SK-N-DZ (cell line): ENCODE results near the gene STOX2. TPM values are rescaled to one million over a fixed set of nuclear protein-coding genes. Genes with fewer than 3 reads are reported as not detected.

ENCODE experiments used
- DNase-seq: peaks from one replicate; pipeline ENCODE4 v3.0.0-alpha.2; 2015; ENCODE audit warnings: low spot score
- polyA plus RNA-seq, 2 experiments: library from polyadenylated mRNA; depleted of rRNA; stranded (reverse); fragments of >200 nt; gene quantifications; 2 replicates each; pipeline ENCODE4 v1.2.3, GENCODE V29; 2014

The STOX2 gene, protein sequence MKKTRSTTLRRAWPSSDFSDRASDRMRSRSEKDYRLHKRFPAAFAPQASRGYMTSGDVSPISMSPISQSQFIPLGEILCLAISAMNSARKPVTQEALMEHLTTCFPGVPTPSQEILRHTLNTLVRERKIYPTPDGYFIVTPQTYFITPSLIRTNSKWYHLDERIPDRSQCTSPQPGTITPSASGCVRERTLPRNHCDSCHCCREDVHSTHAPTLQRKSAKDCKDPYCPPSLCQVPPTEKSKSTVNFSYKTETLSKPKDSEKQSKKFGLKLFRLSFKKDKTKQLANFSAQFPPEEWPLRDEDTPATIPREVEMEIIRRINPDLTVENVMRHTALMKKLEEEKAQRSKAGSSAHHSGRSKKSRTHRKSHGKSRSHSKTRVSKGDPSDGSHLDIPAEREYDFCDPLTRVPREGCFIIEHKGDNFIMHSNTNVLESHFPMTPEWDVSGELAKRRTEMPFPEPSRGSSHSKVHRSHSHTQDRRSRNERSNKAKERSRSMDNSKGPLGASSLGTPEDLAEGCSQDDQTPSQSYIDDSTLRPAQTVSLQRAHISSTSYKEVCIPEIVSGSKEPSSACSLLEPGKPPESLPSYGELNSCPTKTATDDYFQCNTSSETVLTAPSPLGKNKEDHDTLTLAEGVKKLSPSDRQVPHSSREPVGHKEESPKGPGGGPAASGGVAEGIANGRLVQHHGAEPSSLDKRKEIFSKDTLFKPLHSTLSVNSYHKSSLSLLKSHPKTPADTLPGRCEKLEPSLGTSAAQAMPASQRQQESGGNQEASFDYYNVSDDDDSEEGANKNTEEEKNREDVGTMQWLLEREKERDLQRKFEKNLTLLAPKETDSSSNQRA (N-terminal part only)
- 4.5 and 5.4 TPM in 2 replicates for polyA plus RNA-seq (2014; cell fraction: cytosol; rRNA removed)
- polyA plus RNA-seq (2014; cell fraction: nucleus; rRNA removed): 4.5 and 8.0 TPM in 2 replicates

GRCh38 chr4:183905081-183905592 is at the start of gene STOX2:
Gene STOX2, plus strand, starts transcription at chr4:183905307. Its CDS starts 1,484 bp downstream, at chr4:183906791.
- DNase-seq: peak; percentile 89

- DNase-seq: no peak
Measured at GRCh38 chr4:183855323-183856190, 49.5 kb upstream of the STOX2 start.

DNA sequence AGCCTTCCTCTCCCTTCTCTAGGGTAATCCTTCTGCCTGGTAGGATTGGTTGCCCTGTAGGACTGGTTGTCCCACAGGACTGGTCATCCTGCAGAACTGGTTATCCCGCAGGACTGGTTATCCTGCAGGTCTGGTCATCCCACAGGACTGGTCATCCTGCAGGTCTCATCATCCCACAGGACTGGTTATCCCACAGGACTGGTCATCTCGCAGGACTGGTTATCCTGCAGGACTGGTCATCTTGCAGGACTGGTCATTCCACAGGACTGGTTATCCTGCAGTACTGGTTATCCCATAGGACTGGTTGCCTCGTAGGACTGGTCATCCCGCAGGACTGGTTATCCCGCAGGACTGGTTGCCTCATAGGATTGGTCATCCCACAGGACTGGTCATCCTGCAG is 48.1 kb upstream of the STOX2 start:
- DNase-seq: no peak

GRCh38 chr4:183858011-183858615 is 47.0 kb upstream of the STOX2 start:
- DNase-seq: no peak

DNA sequence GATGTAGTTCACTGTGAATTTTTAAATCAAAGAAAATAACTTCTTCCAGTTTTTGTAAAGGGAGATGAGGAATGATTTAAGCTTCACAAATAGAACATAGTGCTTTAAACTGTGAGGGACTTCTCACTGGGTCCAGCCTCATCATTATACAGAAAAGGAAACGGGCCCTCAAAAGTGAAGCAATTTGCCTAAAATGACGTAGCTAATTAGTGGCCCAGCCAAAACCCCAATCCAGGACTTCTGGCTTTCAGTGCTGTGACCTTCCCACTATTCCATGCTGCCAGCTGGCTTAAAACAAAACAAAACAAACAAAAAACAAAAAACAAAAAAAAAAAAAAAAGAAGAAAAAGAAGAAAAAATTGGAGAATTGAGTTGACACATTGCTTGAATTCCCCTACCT is 45.0 kb upstream of the STOX2 start:
- DNase-seq: no peak

GRCh38 chr4:183860731-183861130 is 44.4 kb upstream of the STOX2 start:
- DNase-seq: no peak

DNA sequence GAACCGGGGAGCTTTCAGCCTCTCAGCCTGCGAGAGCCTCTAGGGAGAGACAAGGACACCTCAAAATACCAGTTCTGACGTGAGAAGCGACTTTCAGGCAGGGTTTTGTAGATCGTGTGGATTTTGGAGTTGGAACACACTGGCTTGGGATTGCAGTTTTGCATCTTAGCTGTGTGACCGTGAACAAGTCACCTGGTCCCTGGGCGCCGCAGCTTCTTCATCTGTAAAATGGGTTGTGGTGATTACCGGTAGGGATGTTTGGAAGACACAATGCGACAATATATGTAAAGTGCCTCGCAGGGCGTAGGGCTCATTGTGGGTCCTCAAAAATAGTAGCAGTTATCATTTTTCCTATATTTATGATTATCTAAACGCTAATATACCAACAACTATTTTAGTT is 43.7 kb upstream of the STOX2 start:
- DNase-seq: no peak

GRCh38 chr4:183863155-183863825 is 41.8 kb upstream of the STOX2 start:
- DNase-seq: no peak

DNA sequence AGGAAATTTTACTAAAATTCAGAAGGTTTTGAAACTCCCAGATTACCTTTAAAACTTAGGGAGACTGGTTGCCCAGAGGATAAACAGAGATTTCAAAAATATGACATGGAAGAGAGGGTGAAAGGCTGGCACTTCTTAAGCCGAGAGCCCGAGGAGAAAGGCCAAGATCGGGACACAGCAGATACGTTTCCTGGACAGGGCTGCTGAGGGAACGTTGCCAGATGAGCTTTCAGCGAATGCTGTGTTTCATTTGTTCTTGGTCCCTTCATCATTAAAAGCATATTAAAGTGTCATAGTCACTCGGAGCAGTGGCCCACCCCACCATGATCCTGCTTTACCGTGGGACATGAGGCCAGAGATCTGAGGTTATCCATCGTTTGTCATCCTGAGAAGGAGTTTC is 37.9 kb upstream of the STOX2 start:
- no peak for DNase-seq

GRCh38 chr4:183870997-183871396 is 34.1 kb upstream of the STOX2 start:
- DNase-seq: no peak

GRCh38 chr4:183871581-183871980 is 33.5 kb upstream of the STOX2 start:
- DNase-seq: no peak

DNA sequence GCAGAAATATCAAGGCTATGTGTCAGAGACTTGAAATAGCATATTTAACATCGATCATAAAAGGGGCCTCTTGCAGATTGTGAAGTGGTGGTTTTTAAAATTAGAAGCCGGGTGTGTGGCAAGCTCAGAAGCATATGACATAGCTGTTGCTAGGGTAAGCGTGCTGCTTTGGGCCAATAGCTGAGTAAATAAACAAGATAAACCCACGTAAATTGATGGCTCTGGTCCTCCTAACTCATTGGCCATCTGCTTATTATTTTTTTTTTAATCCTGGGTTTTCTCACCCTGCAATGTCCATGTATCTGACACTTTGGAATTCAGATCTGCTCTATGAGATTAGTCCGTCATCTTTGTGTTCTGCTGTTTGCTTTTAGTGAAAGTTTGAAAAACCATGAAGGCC is 32.6 kb upstream of the STOX2 start:
- no peak for DNase-seq

GRCh38 chr4:183873409-183874185 is 31.5 kb upstream of the STOX2 start:
- no peak for DNase-seq

DNA sequence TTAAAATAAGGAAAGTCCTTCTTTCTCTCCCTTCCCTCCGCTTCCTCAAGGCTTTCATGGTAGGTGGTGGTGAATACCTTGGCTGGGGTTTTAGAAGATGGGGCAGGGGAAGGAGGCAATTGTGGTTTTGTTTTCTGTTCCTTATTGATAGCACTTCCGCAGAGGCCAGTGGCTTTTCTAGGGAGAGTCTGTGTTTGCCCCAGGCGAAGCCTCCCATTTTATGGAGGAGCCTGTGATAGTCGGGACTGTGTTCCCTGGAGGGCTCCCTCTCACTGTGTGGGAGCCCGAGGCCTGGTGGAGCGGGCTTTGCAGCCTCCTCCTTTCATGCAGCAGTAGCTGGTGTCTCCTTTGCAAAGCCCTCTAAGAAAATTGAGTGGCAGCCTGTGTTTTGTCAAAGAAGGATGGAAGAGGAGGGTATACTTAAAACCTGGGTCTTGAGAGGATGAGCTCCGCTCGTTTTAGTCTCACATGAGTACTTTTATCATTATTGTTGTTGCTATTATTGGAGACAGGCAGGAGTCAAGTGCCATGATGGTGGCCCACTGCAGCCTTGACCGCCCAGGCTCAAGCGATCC is 29.8 kb upstream of the STOX2 start:
- DNase-seq: no peak

DNA sequence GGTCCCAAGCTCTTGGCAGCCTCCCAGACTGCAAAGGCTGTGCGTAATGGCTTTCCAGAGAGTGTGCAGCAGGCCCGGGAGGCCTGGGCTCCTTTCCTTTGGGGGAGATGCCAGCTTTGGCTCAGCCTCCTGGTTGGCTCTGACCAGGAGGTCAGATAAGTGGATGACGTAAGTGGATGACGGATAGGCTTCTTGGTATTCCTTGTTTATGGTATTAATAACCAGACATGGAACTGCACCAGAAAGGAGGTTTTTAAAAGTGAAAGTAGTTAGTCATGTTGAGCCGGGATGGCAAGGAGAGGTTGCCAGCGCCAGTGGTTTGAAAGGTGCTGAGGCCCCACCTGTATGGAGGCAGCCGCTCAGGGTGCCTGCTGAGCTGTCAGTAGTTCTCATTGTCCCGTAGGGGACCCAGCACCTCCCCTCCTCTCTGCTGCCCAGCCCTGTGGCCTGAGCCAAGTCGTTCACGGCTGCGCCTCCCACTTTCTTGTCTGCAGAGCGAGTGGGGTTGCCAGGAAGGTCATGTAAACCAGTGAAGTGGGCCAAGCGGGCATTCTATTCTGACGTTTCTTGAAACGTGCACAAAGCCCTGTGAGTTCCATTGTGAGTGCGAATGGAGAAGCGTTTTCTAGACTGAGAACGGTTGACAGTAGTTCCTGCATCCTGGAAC is 28.7 kb upstream of the STOX2 start:
- no peak for DNase-seq

GRCh38 chr4:183878251-183878970 is 26.7 kb upstream of the STOX2 start:
- DNase-seq: no peak

DNA sequence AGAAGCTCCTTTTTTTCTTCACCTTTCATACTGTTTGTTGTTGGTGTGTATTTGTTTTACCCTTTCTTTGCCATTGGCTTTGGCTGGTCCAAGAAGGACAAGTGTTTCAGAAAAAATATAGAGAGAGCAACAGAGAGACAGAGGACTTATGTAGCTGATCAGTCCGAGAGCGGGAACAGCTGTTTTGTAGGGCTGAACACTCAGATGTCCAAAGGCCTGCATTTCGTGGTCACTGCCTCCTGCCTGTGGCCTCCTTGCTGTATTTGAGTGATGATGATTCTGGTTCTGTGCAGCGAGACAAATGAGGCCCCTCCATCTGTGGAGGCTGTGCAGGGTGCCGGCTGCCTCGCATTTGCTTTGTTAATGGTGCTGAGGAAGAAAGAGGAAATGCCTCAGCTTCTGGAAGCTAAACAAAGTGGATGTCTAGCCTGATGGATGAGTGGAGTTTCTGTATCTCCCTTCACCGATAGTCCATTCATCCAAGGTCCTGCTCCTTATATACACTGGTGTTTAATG is 19.8 kb upstream of the STOX2 start:
- DNase-seq: no peak

DNA sequence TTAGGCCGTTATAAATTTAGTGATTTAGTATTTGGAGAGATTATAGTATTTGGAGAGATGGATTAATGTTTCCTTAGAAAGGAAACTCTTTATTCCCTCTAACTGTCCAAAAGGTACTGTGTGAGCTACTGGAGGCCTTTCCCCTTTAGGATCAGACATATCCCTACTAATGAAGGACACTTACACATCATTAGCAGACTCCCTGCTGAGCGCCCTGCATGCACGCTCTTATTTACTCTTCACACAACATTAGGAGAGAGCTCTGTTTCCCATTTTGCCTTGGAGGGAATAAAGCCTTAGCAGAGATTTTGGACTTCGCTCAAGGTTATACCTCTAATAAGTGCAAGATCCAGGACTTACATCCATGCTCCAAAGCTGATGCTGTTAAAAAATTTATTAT is 17.8 kb upstream of the STOX2 start:
- DNase-seq: no peak
